GM19025 (cell line): ENCODE data around the gene FUS.

Experiments used
- ATAC-seq: cut with Tn5 transposase; IDR thresholded peaks from one replicate; pipeline ENCODE4 v1.9.1; 2021; ENCODE audit warnings: mild to moderate bottlenecking, low read depth, moderate library complexity; ENCODE audit not compliant: unreplicated experiment

FUS gene

GRCh38 chr16:31225193-31225592 is 45.3 kb downstream of the FUS start:
- no peak for ATAC-seq

DNA sequence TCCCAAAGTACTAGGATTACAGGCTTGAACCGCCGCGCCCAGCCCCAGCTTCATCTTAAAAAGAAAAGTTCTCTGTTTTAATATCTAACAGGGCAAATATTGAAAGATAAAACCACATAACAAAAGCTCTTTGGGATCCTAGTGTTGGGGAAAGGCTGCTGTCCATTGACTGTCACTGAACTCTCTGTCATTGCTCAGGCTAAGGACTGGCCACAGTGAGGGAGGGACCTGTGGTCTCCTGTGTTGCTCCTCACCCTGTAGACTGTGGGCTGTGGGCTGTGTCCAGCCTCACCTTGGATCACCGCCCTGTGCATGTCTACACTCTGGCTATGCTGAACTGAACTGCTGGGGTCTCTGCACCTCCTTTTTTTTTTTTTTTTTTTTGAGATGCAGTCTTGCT is 48.3 kb downstream of the FUS start:
- no peak for ATAC-seq

- ATAC-seq: no peak
These were observed 49.6 kb downstream of the FUS start for GRCh38 chr16:31229501-31229900.

GRCh38 chr16:31238041-31238440 is 58.1 kb downstream of the FUS start:
- ATAC-seq: no peak
